Gastrocnemius medialis (tissue), 4 donors: ENCODE results near the gene SUMO2. TPM values are rescaled to one million over a fixed set of nuclear protein-coding genes. Genes with fewer than 3 reads are reported as not detected.

Experiments
- ATAC-seq, 2 donors: fragments of 150-250 bp; one replicate each; pipeline ENCODE4 v1.9.1; 2016
- DNase-seq, 2 donors: peaks; one replicate each; pipeline ENCODE4 v3.0.0-alpha.2; 2019
- H3K27ac ChIP-seq, 4 donors: fragments of 200-600 bp; sonication (generic); 1 replicate in 1 of 4; 2 replicates in 3 of 4; pipeline ENCODE4 v1.5.1; 2016 to 2018; ENCODE audit warnings: mild to moderate bottlenecking in 2 of 4, moderate library complexity in 1 of 4
- H3K27me3 ChIP-seq, 3 donors: fragments of 200-600 bp; sonication (generic) in 2 of 3; 1 replicate in 1 of 3; 2 replicates in 2 of 3; pipeline versions ENCODE4 v1.5.1 to v1.6.0; 2016 to 2019; ENCODE audit warnings: mild to moderate bottlenecking in 1 of 3, moderate library complexity in 1 of 3
- H3K36me3 ChIP-seq, 2 donors: fragments of 200-600 bp; sonication (generic) in 1 of 2; one replicate each; pipeline ENCODE4 v1.5.1; 2017 to 2018
- H3K4me1 ChIP-seq, 2 donors: fragments of 200-600 bp; sonication (generic) in 1 of 2; one replicate each; pipeline ENCODE4 v1.5.1; 2016 to 2017; ENCODE audit warnings: mild to moderate bottlenecking in 2 of 2
- H3K4me3 ChIP-seq, 4 donors: fragments of 200-600 bp; sonication (generic) in 3 of 4; 1 replicate in 1 of 4; 2 replicates in 3 of 4; pipeline ENCODE4 v1.5.1; 2016 to 2019; ENCODE audit warnings: mild to moderate bottlenecking in 2 of 4
- H3K9me3 ChIP-seq, 3 donors: fragments of 200-600 bp; sonication (generic) in 2 of 3; 1 replicate in 1 of 3; 2 replicates in 2 of 3; pipeline ENCODE4 v1.5.1; 2016 to 2019
- CTCF ChIP-seq, 5 experiments: fragments of 450-650 bp in 3 of 5; fragments of 200-600 bp in 2 of 5; sonication (generic) in 2 of 5; IDR thresholded peaks in 4 of 5; conservative IDR thresholded peaks in 1 of 5; 1 replicate in 4 of 5; 2 replicates in 1 of 5; pipeline ENCODE4 v1.5.1; 2016 to 2019; ENCODE audit warnings: antibody characterized with exemption in 5 of 5, mild to moderate bottlenecking in 3 of 5, moderate library complexity in 3 of 5
- POLR2A ChIP-seq, 2 donors: fragments of 450-650 bp; IDR thresholded peaks; one replicate each; pipeline ENCODE4 v1.6.1; 2017; ENCODE audit warnings: antibody characterized with exemption in 2 of 2, mild to moderate bottlenecking in 2 of 2, moderate library complexity in 2 of 2
- in situ Hi-C, 4 donors: fragments of 200-750 bp; cut with MboI; loops; one replicate each; pipeline versions ENCODE4 v1.15.0 to v1.8.0; 2017; ENCODE audit warnings: low sequenced_read_pairs in 4 of 4
- intact Hi-C: fragments of 100-400 bp; cut with DNase I; formaldehyde crosslinking; loops from one replicate; pipeline ENCODE4 v1.15.1; 2023; ENCODE audit warnings: low total_unique reads
- total RNA-seq, 4 donors: library from RNA; depleted of rRNA; stranded (reverse); fragments of >200 nt; gene quantifications; one replicate each; pipeline versions ENCODE4 v1.1.0 to v1.2.3, GENCODE V29; 2016

Gene SUMO2
- total RNA-seq, 4 donors from 2014 or later, result 36.7 to 45.1 (median 43.3) TPM

DNA sequence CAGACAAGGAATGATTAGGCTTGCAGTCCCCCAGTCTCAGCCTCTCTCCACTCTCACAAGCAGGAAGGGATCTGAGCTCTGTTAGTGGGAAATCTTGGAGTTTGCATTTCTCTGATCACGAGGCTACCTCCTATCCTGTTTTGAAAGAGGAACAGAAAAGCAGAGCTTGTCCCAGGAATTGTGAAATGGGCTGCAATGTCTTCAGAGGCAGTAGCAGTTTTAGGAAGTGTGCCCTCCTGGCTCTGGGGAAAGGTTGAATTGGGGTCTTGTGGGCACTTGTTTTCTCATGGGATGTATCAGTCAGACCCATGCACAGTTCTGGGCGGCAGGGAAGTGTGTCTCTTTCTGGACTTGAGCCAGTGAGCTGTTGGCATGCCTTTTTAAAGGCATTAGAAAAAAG lies 45.5 kb upstream of the SUMO2 start:
- Histone ChIP-seq H3K4me3 (no peak overlapping the region), H3K9me3 (no peaks in the 10 kb centered on the region), H3K36me3 (peaks cover 0 to 58% of the 10 kb centered on the region in 2 donors), H3K4me1 (no peaks in the 10 kb centered on the region), H3K27me3 (no peaks in the 10 kb centered on the region), H3K27ac (peak overlapping the region in 2 of 4 donors; percentile 7 to 47)
- peak; percentile 16 to 47 for ATAC-seq
- in situ Hi-C loops (no loop called here), intact Hi-C loops (no loop called here)
- no peak for DNase-seq
- TF ChIP-seq CTCF (IDR thresholded peaks at IDR 0.05 in 4 of 5, conservative IDR thresholded peaks at IDR 0.05 in 1 of 5) (no peak), POLR2A (IDR thresholded peaks at IDR 0.05) (no peak)

DNA sequence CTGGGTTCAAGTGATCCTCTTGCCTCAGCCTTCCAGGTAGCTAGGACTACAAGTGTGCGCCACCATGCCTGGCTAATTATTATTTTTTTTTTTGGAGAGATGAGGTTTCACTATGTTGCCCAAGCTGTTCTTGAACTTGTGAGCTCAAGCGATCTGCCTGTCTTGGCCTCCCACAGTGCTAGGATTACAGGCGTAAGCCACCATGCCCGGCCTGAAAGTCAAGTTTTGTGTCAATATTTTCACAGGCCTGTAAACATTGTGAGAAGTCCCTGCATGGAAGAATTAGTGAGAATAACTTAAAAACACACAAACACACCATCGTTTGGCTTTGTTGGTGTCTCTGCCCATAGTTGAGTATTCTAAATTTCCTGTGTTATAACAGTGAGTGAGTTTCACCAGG lies 45.0 kb upstream of the SUMO2 start:
- no peak overlapping the region for H3K27ac ChIP-seq

GRCh38 chr17:75225016-75225415 lies 42.3 kb upstream of the SUMO2 start:
- ATAC-seq (no peak), DNase-seq (no peak)
- no peak overlapping the region for H3K4me3 ChIP-seq
- in situ Hi-C loops (no loop called here), intact Hi-C loops (no loop called here)
- H3K27ac ChIP-seq, result no peak overlapping the region
- no peaks in the 10 kb centered on the region for H3K9me3 ChIP-seq
- peaks cover 0 to 42% of the 10 kb centered on the region in 2 donors for H3K36me3 ChIP-seq
- no peaks in the 10 kb centered on the region for H3K4me1 ChIP-seq
- TF ChIP-seq CTCF (IDR thresholded peaks at IDR 0.05 in 4 of 5, conservative IDR thresholded peaks at IDR 0.05 in 1 of 5) (no peak), POLR2A (IDR thresholded peaks at IDR 0.05) (no peak)
- H3K27me3 ChIP-seq, result no peaks in the 10 kb centered on the region

More for the DNA sequence above, 45.0 kb upstream of the SUMO2 start:
- Histone ChIP-seq H3K4me3 (no peak overlapping the region), H3K36me3 (peaks cover 0 to 54% of the 10 kb centered on the region in 2 donors), H3K4me1 (no peaks in the 10 kb centered on the region), H3K27me3 (no peaks in the 10 kb centered on the region), H3K9me3 (no peaks in the 10 kb centered on the region)
- TF ChIP-seq CTCF (IDR thresholded peaks at IDR 0.05 in 4 of 5, conservative IDR thresholded peaks at IDR 0.05 in 1 of 5) (no peak), POLR2A (IDR thresholded peaks at IDR 0.05) (no peak)
- in situ Hi-C loops (no loop called here), intact Hi-C loops (no loop called here)
- no peak for DNase-seq
- no peak for ATAC-seq

GRCh38 chr17:75219815-75220214 lies 37.1 kb upstream of the SUMO2 start:
- peaks cover 0 to 66% of the 10 kb centered on the region in 2 donors for H3K36me3 ChIP-seq
- H3K27me3 ChIP-seq, result no peaks in the 10 kb centered on the region
- intact Hi-C loops, result no loop called here
- no peak overlapping the region for H3K27ac ChIP-seq
- H3K4me1 ChIP-seq, result no peaks in the 10 kb centered on the region
- ATAC-seq (no peak), DNase-seq (no peak)
- no peaks in the 10 kb centered on the region for H3K9me3 ChIP-seq
- no peak overlapping the region for H3K4me3 ChIP-seq
- TF ChIP-seq CTCF (IDR thresholded peaks at IDR 0.05 in 4 of 5, conservative IDR thresholded peaks at IDR 0.05 in 1 of 5) (no peak), POLR2A (IDR thresholded peaks at IDR 0.05) (no peak)
- in situ Hi-C loops, result no loop called here

DNA sequence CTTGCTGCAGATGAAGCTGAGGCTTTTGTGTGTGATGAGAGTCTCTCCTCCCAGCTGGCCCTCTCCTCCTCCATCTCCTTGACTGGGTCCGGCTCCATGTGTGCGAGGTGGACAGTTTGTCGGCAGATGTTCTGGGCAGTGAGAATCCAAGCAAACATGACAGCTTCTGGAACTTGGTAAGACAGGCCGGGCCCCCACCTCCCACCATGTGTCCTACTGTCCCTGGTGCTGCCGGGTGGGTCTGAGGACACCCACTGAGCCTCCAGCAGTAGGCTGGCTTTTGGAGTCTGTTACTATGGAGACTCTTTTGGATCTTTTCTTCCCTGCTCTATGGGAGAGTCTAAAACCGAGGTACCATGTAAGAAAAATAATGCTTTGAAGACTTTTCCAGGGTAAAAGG lies 35.4 kb upstream of the SUMO2 start:
- no peaks in the 10 kb centered on the region for H3K27me3 ChIP-seq
- H3K36me3 ChIP-seq, result peaks cover 0 to 83% of the 10 kb centered on the region in 2 donors
- DNase-seq, result no peak
- H3K27ac ChIP-seq, result no peak overlapping the region
- TF ChIP-seq POLR2A (IDR thresholded peaks at IDR 0.05) (no peak), CTCF (IDR thresholded peaks at IDR 0.05 in 4 of 5, conservative IDR thresholded peaks at IDR 0.05 in 1 of 5) (no peak)
- intact Hi-C loops, result no loop called here
- H3K4me1 ChIP-seq, result no peaks in the 10 kb centered on the region
- H3K9me3 ChIP-seq, result no peaks in the 10 kb centered on the region
- ATAC-seq, result no peak
- in situ Hi-C loops, result no loop called here
- no peak overlapping the region for H3K4me3 ChIP-seq
